ENCODE data around the gene IRS2. TPM values are rescaled to one million over a fixed set of nuclear protein-coding genes. Genes with fewer than 3 reads are reported as not detected.

The IRS2 gene
- total and polyA plus RNA-seq, 4 donors: 4.0 to 9.1 (median 6.7) TPM

- no peak for DNase-seq (ENCODE audit: low spot score)
- H3K27me3 ChIP-seq (ENCODE audit: control insufficient read depth in 4 of 4, insufficient read depth in 4 of 4, low read length in 3 of 4): no peaks in the 10 kb centered on the region
- 84% methylated on average over 8 of the region's 8 CpGs for WGBS
- TF ChIP-seq CTCF (IDR thresholded peaks at IDR 0.05; ENCODE audit: low read depth, low read length, missing input control) (no peak), SP1 (IDR thresholded peaks at IDR 0.05) (no peak), ATF3 (IDR thresholded peaks at IDR 0.05) (no peak), FOXA1 (IDR thresholded peaks at IDR 0.05) (no peak), MAX (IDR thresholded peaks at IDR 0.05) (no peak), GABPA (IDR thresholded peaks at IDR 0.05 in 1 of 2, conservative IDR thresholded peaks at IDR 0.05 in 1 of 2) (no peak), TAF1 (conservative IDR thresholded peaks at IDR 0.05) (no peak), ZBTB33 (IDR thresholded peaks at IDR 0.05) (no peak), YY1 (IDR thresholded peaks at IDR 0.05) (no peak), HNF4G (IDR thresholded peaks at IDR 0.05) (no peak), EGR1 (IDR thresholded peaks at IDR 0.05; ENCODE audit: low read depth in 2 of 2) (no peak), JUND (IDR thresholded peaks at IDR 0.05) (no peak), HNF4A (conservative IDR thresholded peaks at IDR 0.05) (no peak), RXRA (IDR thresholded peaks at IDR 0.05) (no peak), NR2F2 (IDR thresholded peaks at IDR 0.05) (no peak)
- no peaks in the 10 kb centered on the region for H3K9me3 ChIP-seq (ENCODE audit: control insufficient read depth in 4 of 4, low read length in 3 of 4)
- H3K4me1 ChIP-seq (ENCODE audit: control insufficient read depth in 4 of 4, insufficient read depth in 4 of 4, low read length in 3 of 4): no peaks in the 10 kb centered on the region
- H3K36me3 ChIP-seq (ENCODE audit: control insufficient read depth in 4 of 4, insufficient read depth in 3 of 4, low read depth in 1 of 4, low read length in 3 of 4): peaks cover 0 to 14% (median 9%) of the 10 kb centered on the region in 4 donors
- H3K4me3 ChIP-seq (ENCODE audit: low read depth in 1 of 3, low read length in 3 of 3): no peak overlapping the region
- no peak overlapping the region for H3K27ac ChIP-seq (ENCODE audit: low read depth in 1 of 2, low read length in 2 of 2)
- no peak overlapping the region for H3K9ac ChIP-seq (ENCODE audit: low read depth in 1 of 2, low read length in 2 of 2)
These were observed 25.4 kb downstream of the IRS2 start for GRCh38 chr13:109760951-109761350.

- no peaks in the 10 kb centered on the region for H3K9me3 ChIP-seq (ENCODE audit: control insufficient read depth in 4 of 4, low read length in 3 of 4)
- TF ChIP-seq TAF1 (conservative IDR thresholded peaks at IDR 0.05) (no peak), JUND (IDR thresholded peaks at IDR 0.05) (no peak), CTCF (IDR thresholded peaks at IDR 0.05; ENCODE audit: low read depth, low read length, missing input control) (no peak), HNF4A (conservative IDR thresholded peaks at IDR 0.05) (no peak), YY1 (IDR thresholded peaks at IDR 0.05) (no peak), RAD21 (IDR thresholded peaks at IDR 0.05) (no peak), ATF3 (IDR thresholded peaks at IDR 0.05) (no peak), NR2F2 (IDR thresholded peaks at IDR 0.05) (no peak), REST (IDR thresholded peaks at IDR 0.05) (no peak), FOXA2 (IDR thresholded peaks at IDR 0.05) (no peak), FOXA1 (IDR thresholded peaks at IDR 0.05) (no peak)
- H3K4me3 ChIP-seq (ENCODE audit: low read depth in 1 of 3, low read length in 3 of 3): no peak overlapping the region
- H3K4me1 ChIP-seq (ENCODE audit: control insufficient read depth in 4 of 4, insufficient read depth in 4 of 4, low read length in 3 of 4): no peaks in the 10 kb centered on the region
- no peaks in the 10 kb centered on the region for H3K27me3 ChIP-seq (ENCODE audit: control insufficient read depth in 4 of 4, insufficient read depth in 4 of 4, low read length in 3 of 4)
- H3K36me3 ChIP-seq (ENCODE audit: control insufficient read depth in 4 of 4, insufficient read depth in 3 of 4, low read depth in 1 of 4, low read length in 3 of 4): peaks cover 3 to 18% (median 14%) of the 10 kb centered on the region in 4 donors
- WGBS: 90% methylated on average over 8 of the region's 8 CpGs
- no peak overlapping the region for H3K9ac ChIP-seq (ENCODE audit: low read depth in 1 of 2, low read length in 2 of 2)
- H3K27ac ChIP-seq (ENCODE audit: low read depth in 1 of 2, low read length in 2 of 2): no peak overlapping the region
- DNase-seq (ENCODE audit: low spot score): no peak
These were observed 26.0 kb downstream of the IRS2 start for GRCh38 chr13:109760402-109760801.
